ENCODE results near the gene B4GALNT3. TPM values are rescaled to one million over a fixed set of nuclear protein-coding genes. Genes with fewer than 3 reads are reported as not detected.

Gene B4GALNT3
- total and polyA plus RNA-seq, 3 experiments from 2014 or later = 3.1 to 6.9 (median 3.5) TPM

DNA sequence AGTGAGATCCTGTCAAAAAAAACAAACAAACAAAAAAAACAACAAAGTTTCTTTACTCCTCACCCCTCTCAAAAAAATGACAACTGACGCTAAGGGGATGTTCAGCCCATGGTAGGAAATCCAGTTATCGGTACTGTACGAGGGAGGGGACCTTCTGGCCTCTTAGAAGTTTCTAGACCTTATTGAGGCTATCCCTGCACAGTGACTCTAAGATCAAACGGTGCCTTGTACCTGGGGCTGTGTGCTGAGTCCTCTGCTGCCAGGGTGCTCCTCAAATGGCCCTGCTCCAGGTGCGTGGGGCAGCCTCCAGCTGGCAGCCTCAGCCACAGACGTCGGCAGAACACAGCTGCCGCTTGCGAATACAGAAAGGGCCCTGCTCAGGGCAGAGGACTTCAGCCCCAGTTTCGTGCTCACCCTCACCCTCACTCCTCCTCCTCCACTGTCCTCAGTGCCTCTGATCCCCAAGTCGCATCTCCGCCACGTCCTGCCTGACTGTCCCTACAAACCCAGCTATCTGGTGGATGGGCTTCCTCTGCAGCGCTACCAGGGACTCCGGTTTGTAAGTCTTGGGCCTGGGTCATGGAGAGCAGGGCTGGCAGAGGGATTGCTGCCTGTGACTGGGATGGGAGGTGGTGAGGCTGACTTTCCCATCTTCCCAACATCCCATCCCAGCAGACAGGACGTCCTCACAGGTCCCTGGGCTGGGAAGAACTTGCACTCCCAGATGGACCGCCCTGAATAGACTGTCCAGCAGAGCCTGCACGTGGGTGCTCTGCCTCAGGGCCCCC, 90.9 kb downstream of the B4GALNT3 start:
- H3K4me3 ChIP-seq (ENCODE audit: low read length) = no peak overlapping the region
- H3K27ac ChIP-seq (ENCODE audit: low read depth, low read length) = no peak overlapping the region
- H3K4me3 Mint-ChIP-seq = no peak overlapping the region
- H3K4me1 Mint-ChIP-seq = peaks cover 38 to 64% (median 41%) of the 10 kb centered on the region in 3 donors
- H3K9me3 ChIP-seq (ENCODE audit: low read length) = no peaks in the 10 kb centered on the region
- H3K27ac Mint-ChIP-seq = peak overlapping the region in 5 of 8 donors; percentile 47 to 92 (median 65)
- no peaks in the 10 kb centered on the region for H3K27me3 ChIP-seq (ENCODE audit: insufficient read depth, low read length, poor library complexity, severe bottlenecking)
- no peak for DNase-seq
- H3K36me3 ChIP-seq (ENCODE audit: insufficient read depth, low read length) = no peaks in the 10 kb centered on the region
- H3K9me3 Mint-ChIP-seq = no peaks in the 10 kb centered on the region
- peaks cover 41% of the 10 kb centered on the region for H3K4me1 ChIP-seq (ENCODE audit: insufficient read depth, low read length)
- H3K36me3 Mint-ChIP-seq = peaks cover 0 to 2% (median 0%) of the 10 kb centered on the region in 3 donors
- peaks cover 1 to 6% of the 10 kb centered on the region in 2 donors for H3K27me3 Mint-ChIP-seq
- ChIA-PET POLR2A (no interaction called here), CTCF (interaction anchor here (1.1 to 2.6 kb wide), 3 partner anchors 12 to 109 kb away, joined by 3 to 16 read pairs (median 4); no protein-coding TSS in a partner anchor)

GRCh38 chr12:552466-552865, 92.7 kb downstream of the B4GALNT3 start:
- peak overlapping the region in 3 of 7 donors; percentile 83 to 91 (median 91) for H3K4me3 Mint-ChIP-seq
- H3K9me3 Mint-ChIP-seq = no peaks in the 10 kb centered on the region
- Histone ChIP-seq H3K27me3 (ENCODE audit: insufficient read depth, low read length, poor library complexity, severe bottlenecking) (no peaks in the 10 kb centered on the region), H3K4me1 (ENCODE audit: insufficient read depth, low read length) (peaks cover 31% of the 10 kb centered on the region), H3K36me3 (ENCODE audit: insufficient read depth, low read length) (no peaks in the 10 kb centered on the region), H3K4me3 (ENCODE audit: low read length) (no peak overlapping the region), H3K27ac (ENCODE audit: low read depth, low read length) (no peak overlapping the region), H3K9me3 (ENCODE audit: low read length) (no peaks in the 10 kb centered on the region)
- ChIA-PET POLR2A (no interaction called here), CTCF (interaction anchor here (2.6 kb wide), 1 partner anchor 99 kb away, joined by 16 read pairs; no protein-coding TSS in a partner anchor)
- H3K27ac Mint-ChIP-seq = peak overlapping the region in 5 of 8 donors; percentile 10 to 95 (median 66)
- H3K27me3 Mint-ChIP-seq = peaks cover 1 to 3% of the 10 kb centered on the region in 2 donors
- DNase-seq = no peak
- H3K36me3 Mint-ChIP-seq = peaks cover 0 to 5% (median 3%) of the 10 kb centered on the region in 3 donors
- H3K4me1 Mint-ChIP-seq = peaks cover 34 to 57% (median 44%) of the 10 kb centered on the region in 3 donors

GRCh38 chr12:553216-554000, 93.7 kb downstream of the B4GALNT3 start:
- H3K9me3 Mint-ChIP-seq = no peaks in the 10 kb centered on the region
- peaks cover 0 to 1% of the 10 kb centered on the region in 2 donors for H3K27me3 Mint-ChIP-seq
- peaks cover 0 to 5% (median 3%) of the 10 kb centered on the region in 3 donors for H3K36me3 Mint-ChIP-seq
- peak overlapping the region in 7 of 8 donors; percentile 1 to 95 (median 66) for H3K27ac Mint-ChIP-seq
- H3K27ac ChIP-seq (ENCODE audit: low read depth, low read length) = no peak overlapping the region
- H3K4me3 ChIP-seq (ENCODE audit: low read length) = peak overlapping the region; percentile 32
- ChIA-PET POLR2A (no interaction called here), CTCF (interaction anchor here (1.2 to 2.0 kb wide), 2 partner anchors 10 to 16 kb away, joined by 4 to 9 read pairs; no protein-coding TSS in a partner anchor)
- no peaks in the 10 kb centered on the region for H3K36me3 ChIP-seq (ENCODE audit: insufficient read depth, low read length)
- H3K4me3 Mint-ChIP-seq = peak overlapping the region in 6 of 7 donors; percentile 61 to 91 (median 83)
- H3K27me3 ChIP-seq (ENCODE audit: insufficient read depth, low read length, poor library complexity, severe bottlenecking) = no peaks in the 10 kb centered on the region
- H3K4me1 ChIP-seq (ENCODE audit: insufficient read depth, low read length) = peaks cover 31% of the 10 kb centered on the region
- DNase-seq = peak in 4 of 5 donors; percentile 36 to 72 (median 52)
- peaks cover 34 to 57% (median 45%) of the 10 kb centered on the region in 3 donors for H3K4me1 Mint-ChIP-seq
- H3K9me3 ChIP-seq (ENCODE audit: low read length) = no peaks in the 10 kb centered on the region

GRCh38 chr12:554001-554285, 94.2 kb downstream of the B4GALNT3 start:
- Mint-ChIP-seq H3K4me1 (peaks cover 34 to 58% (median 48%) of the 10 kb centered on the region in 3 donors), H3K4me3 (peak overlapping the region in 5 of 7 donors; percentile 61 to 91 (median 83)), H3K27ac (peak overlapping the region in 6 of 8 donors; percentile 50 to 95 (median 79)), H3K27me3 (peaks cover 0 to 1% of the 10 kb centered on the region in 2 donors), H3K9me3 (no peaks in the 10 kb centered on the region), H3K36me3 (peaks cover 0 to 5% (median 3%) of the 10 kb centered on the region in 3 donors)
- DNase-seq = no peak
- CTCF ChIA-PET = interaction anchor here (1.2 to 2.0 kb wide), 2 partner anchors 11 to 16 kb away, joined by 4 to 9 read pairs; no protein-coding TSS in a partner anchor
- Histone ChIP-seq H3K27ac (ENCODE audit: low read depth, low read length) (no peak overlapping the region), H3K9me3 (ENCODE audit: low read length) (no peaks in the 10 kb centered on the region), H3K36me3 (ENCODE audit: insufficient read depth, low read length) (no peaks in the 10 kb centered on the region), H3K4me1 (ENCODE audit: insufficient read depth, low read length) (peaks cover 31% of the 10 kb centered on the region), H3K4me3 (ENCODE audit: low read length) (peak overlapping the region; percentile 32), H3K27me3 (ENCODE audit: insufficient read depth, low read length, poor library complexity, severe bottlenecking) (no peaks in the 10 kb centered on the region)
- POLR2A ChIA-PET = no interaction called here

DNA sequence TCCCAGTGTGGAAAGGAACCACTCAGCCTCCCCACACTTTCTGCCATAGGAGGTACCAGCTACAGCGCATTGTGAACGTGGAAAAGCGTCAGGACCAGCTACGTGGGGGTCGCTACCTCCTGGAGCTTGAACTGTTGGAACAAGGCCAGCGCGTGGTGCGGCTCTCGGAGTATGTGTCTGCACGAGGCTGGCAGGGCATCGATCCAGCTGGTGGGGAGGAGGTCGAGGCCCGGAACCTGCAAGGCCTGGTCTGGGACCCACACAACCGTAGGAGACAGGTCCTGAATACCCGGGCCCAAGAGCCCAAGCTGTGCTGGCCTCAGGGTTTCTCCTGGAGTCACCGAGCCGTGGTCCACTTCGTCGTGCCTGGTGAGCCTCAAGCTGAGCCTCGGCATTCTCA, 96.8 kb downstream of the B4GALNT3 start:
- Mint-ChIP-seq H3K27ac (peak overlapping the region in 1 of 8 donors; percentile 66), H3K36me3 (peaks cover 0 to 9% (median 5%) of the 10 kb centered on the region in 3 donors), H3K4me3 (no peak overlapping the region), H3K9me3 (no peaks in the 10 kb centered on the region), H3K4me1 (peaks cover 33 to 51% (median 50%) of the 10 kb centered on the region in 3 donors), H3K27me3 (peaks cover 0 to 1% of the 10 kb centered on the region in 2 donors)
- CTCF ChIA-PET = interaction anchor here (0.8 to 1.5 kb wide), 4 partner anchors 9 to 194 kb away, joined by 3 to 11 read pairs (median 3); no protein-coding TSS in a partner anchor
- peaks cover 46% of the 10 kb centered on the region for H3K4me1 ChIP-seq (ENCODE audit: insufficient read depth, low read length)
- POLR2A ChIA-PET = no interaction called here
- no peaks in the 10 kb centered on the region for H3K27me3 ChIP-seq (ENCODE audit: insufficient read depth, low read length, poor library complexity, severe bottlenecking)
- peak in 1 of 5 donors; percentile 37 for DNase-seq
- no peaks in the 10 kb centered on the region for H3K9me3 ChIP-seq (ENCODE audit: low read length)
- H3K27ac ChIP-seq (ENCODE audit: low read depth, low read length) = no peak overlapping the region
- no peaks in the 10 kb centered on the region for H3K36me3 ChIP-seq (ENCODE audit: insufficient read depth, low read length)
- no peak overlapping the region for H3K4me3 ChIP-seq (ENCODE audit: low read length)

- CTCF ChIA-PET = interaction anchor here (1.4 kb wide), 1 partner anchor 11 kb away, joined by 4 read pairs; no protein-coding TSS in a partner anchor
- H3K36me3 ChIP-seq (ENCODE audit: insufficient read depth, low read length) = no peaks in the 10 kb centered on the region
- no peak overlapping the region for H3K4me3 ChIP-seq (ENCODE audit: low read length)
- no peak overlapping the region for H3K27ac ChIP-seq (ENCODE audit: low read depth, low read length)
- Mint-ChIP-seq H3K4me3 (no peak overlapping the region), H3K27me3 (no peaks in the 10 kb centered on the region), H3K4me1 (peaks cover 31 to 48% (median 47%) of the 10 kb centered on the region in 3 donors), H3K9me3 (no peaks in the 10 kb centered on the region), H3K27ac (no peak overlapping the region), H3K36me3 (peaks cover 0 to 9% (median 5%) of the 10 kb centered on the region in 3 donors)
- POLR2A ChIA-PET = no interaction called here
- H3K27me3 ChIP-seq (ENCODE audit: insufficient read depth, low read length, poor library complexity, severe bottlenecking) = no peaks in the 10 kb centered on the region
- H3K9me3 ChIP-seq (ENCODE audit: low read length) = no peaks in the 10 kb centered on the region
- DNase-seq = no peak
- peaks cover 50% of the 10 kb centered on the region for H3K4me1 ChIP-seq (ENCODE audit: insufficient read depth, low read length)
Observed at GRCh38 chr12:558580-558979, 98.8 kb downstream of the B4GALNT3 start.

DNA sequence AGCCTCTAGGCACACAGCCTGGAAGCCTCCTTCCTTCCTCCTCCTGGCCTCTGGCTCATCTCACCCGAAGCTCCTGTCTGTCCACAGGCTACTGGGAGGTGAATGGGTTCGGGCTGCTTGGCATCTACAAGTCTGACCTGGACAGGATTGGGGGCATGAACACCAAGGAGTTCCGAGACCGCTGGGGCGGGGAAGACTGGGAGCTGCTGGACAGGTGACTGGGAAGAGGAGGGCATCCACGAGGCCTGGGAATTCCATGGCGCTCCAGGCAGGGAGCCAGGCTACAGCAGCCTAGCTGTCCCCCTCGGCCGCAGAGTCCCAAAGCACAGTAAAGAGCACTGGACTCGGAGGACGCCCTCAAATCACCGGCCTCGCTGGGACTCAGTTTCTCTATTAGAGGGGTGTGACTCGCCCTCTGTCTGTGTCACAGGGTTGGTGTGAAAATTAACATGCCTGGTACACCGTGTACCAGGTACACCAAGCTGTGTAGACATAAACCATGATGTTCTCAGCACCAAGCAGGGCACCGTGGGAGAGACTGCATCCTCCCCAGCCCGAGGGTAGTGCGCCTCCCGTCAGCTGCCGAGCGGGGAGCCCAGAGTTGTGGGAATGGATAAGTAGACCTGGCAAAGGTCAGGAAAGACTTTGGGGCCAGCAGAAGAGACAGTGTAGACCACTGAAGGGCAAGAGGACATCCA, 99.6 kb downstream of the B4GALNT3 start:
- no peak for DNase-seq
- peak overlapping the region in 6 of 8 donors; percentile 17 to 96 (median 75) for H3K27ac Mint-ChIP-seq
- Histone ChIP-seq H3K4me1 (ENCODE audit: insufficient read depth, low read length) (peaks cover 51% of the 10 kb centered on the region), H3K27ac (ENCODE audit: low read depth, low read length) (no peak overlapping the region), H3K27me3 (ENCODE audit: insufficient read depth, low read length, poor library complexity, severe bottlenecking) (no peaks in the 10 kb centered on the region), H3K36me3 (ENCODE audit: insufficient read depth, low read length) (no peaks in the 10 kb centered on the region), H3K4me3 (ENCODE audit: low read length) (no peak overlapping the region), H3K9me3 (ENCODE audit: low read length) (no peaks in the 10 kb centered on the region)
- no peaks in the 10 kb centered on the region for H3K27me3 Mint-ChIP-seq
- no peaks in the 10 kb centered on the region for H3K9me3 Mint-ChIP-seq
- H3K4me1 Mint-ChIP-seq = peaks cover 32 to 51% (median 47%) of the 10 kb centered on the region in 3 donors
- POLR2A ChIA-PET = no interaction called here
- H3K36me3 Mint-ChIP-seq = peaks cover 0 to 9% (median 5%) of the 10 kb centered on the region in 3 donors
- CTCF ChIA-PET = interaction anchor here (1.4 kb wide), 1 partner anchor 10 kb away, joined by 4 read pairs; no protein-coding TSS in a partner anchor
- no peak overlapping the region for H3K4me3 Mint-ChIP-seq

Measured in CD8-positive, alpha-beta memory T cell (primary cell).